Stimulated activated CD8-positive, alpha-beta memory T cell treated with anti-CD3 and anti-CD28 coated beads, Interleukin-12 subunit alpha, Interleukin-12 subunit beta, amount 100 ng/mL, for 24 hours (primary cell): ENCODE results near the gene PPIA.
"Not testable (repeated sequence)": the region's sequence is repeated elsewhere in the genome, so short reads cannot be mapped to it uniquely, and the experiment has no call there.

Experiments used
- DNase-seq: peaks from one replicate; pipeline ENCODE4 v3.0.0-alpha.2; 2020; ENCODE audit errors: extremely low read depth

Gene PPIA

GRCh38 chr7:44787762-44788161 is 8.7 kb upstream of the PPIA start:
- DNase-seq: no peak

- DNase-seq: no peak
These were observed 6.5 kb upstream of the PPIA start for GRCh38 chr7:44789990-44790389.

- DNase-seq: no peak
These were observed 4.9 kb upstream of the PPIA start for GRCh38 chr7:44791278-44792219.

- no peak for DNase-seq
These were observed 2.6 kb upstream of the PPIA start for GRCh38 chr7:44793919-44794318.

GRCh38 chr7:44794331-44794730 is 2.1 kb upstream of the PPIA start:
- no peak for DNase-seq

- no peak for DNase-seq
These were observed 412 bp upstream of the PPIA start for GRCh38 chr7:44796034-44796503.

GRCh38 chr7:44797329-44798258 is 1.1 kb downstream of the PPIA start:
- peak; percentile 52 for DNase-seq

GRCh38 chr7:44798649-44799305 is 2.3 kb downstream of the PPIA start:
- DNase-seq: no peak

- no peak for DNase-seq
These were observed 3.5 kb downstream of the PPIA start for GRCh38 chr7:44799939-44800338.

- no peak for DNase-seq
These were observed 5.4 kb downstream of the PPIA start for GRCh38 chr7:44801890-44802289.

- DNase-seq: no peak
These were observed 6.0 kb downstream of the PPIA start for GRCh38 chr7:44802418-44803025.

- DNase-seq: not testable (repeated sequence)
These were observed 7.5 kb downstream of the PPIA start for GRCh38 chr7:44803828-44804519.

- no peak for DNase-seq
These were observed 9.5 kb downstream of the PPIA start for GRCh38 chr7:44805950-44806349.

GRCh38 chr7:44808914-44809393 is 12.5 kb downstream of the PPIA start:
- DNase-seq: no peak

- DNase-seq: no peak
These were observed 14.6 kb downstream of the PPIA start for GRCh38 chr7:44811093-44811492.

GRCh38 chr7:44811571-44811970 is 15.1 kb downstream of the PPIA start:
- no peak for DNase-seq

- DNase-seq: no peak
These were observed 18.4 kb downstream of the PPIA start for GRCh38 chr7:44814919-44815318.

- DNase-seq: no peak
These were observed 22.8 kb downstream of the PPIA start for GRCh38 chr7:44819292-44819691.

GRCh38 chr7:44823255-44823781 is 26.8 kb downstream of the PPIA start:
- DNase-seq: no peak

GRCh38 chr7:44824894-44825526 is 28.5 kb downstream of the PPIA start:
- DNase-seq: no peak
